Smooth muscle cell (in vitro differentiated cells): ENCODE measurements around the gene TMPRSS9. TPM values are rescaled to one million over a fixed set of nuclear protein-coding genes. Genes with fewer than 3 reads are reported as not detected.
A peak's percentile ranks its signal among the peaks of the same experiment; 100 is the strongest.

ENCODE experiments used
- DNase-seq: peaks from one replicate; lab custom pipeline; 2025; ENCODE audit not compliant: unreplicated experiment; lab: John Stamatoyannopoulos, UW
- H2AFZ ChIP-seq: fragments of 200-600 bp; sonication (generic); 2 replicates; pipeline ENCODE4 v1.6.0; 2016; ENCODE audit warnings: antibody characterized with exemption, low read depth, mild to moderate bottlenecking
- H3F3A ChIP-seq: fragments of 200-600 bp; sonication (generic); 2 replicates; pipeline ENCODE4 v1.6.0; 2017; ENCODE audit warnings: antibody characterized with exemption, low read depth
- H3K27ac ChIP-seq: fragments of 200-600 bp; sonication (generic); 2 replicates; pipeline ENCODE4 v1.5.1; 2016; ENCODE audit warnings: low read depth, mild to moderate bottlenecking
- H3K27me3 ChIP-seq: fragments of 200-600 bp; sonication (generic); 2 replicates; pipeline ENCODE4 v1.6.1; 2016; ENCODE audit warnings: low read depth, mild to moderate bottlenecking
- H3K36me3 ChIP-seq: fragments of 200-600 bp; sonication (generic); 2 replicates; pipeline ENCODE4 v1.5.1; 2016; ENCODE audit warnings: low read depth
- H3K4me1 ChIP-seq: fragments of 200-600 bp; sonication (generic); 2 replicates; pipeline ENCODE4 v1.5.1; 2016; ENCODE audit warnings: low read depth
- H3K4me2 ChIP-seq: fragments of 200-600 bp; sonication (generic); 2 replicates; pipeline ENCODE4 v1.6.0; 2016; ENCODE audit warnings: mild to moderate bottlenecking
- H3K4me3 ChIP-seq: fragments of 200-600 bp; sonication (generic); 2 replicates; pipeline ENCODE4 v1.5.1; 2016; ENCODE audit warnings: mild to moderate bottlenecking
- H3K79me2 ChIP-seq: fragments of 200-600 bp; sonication (generic); 2 replicates; pipeline ENCODE4 v1.6.0; 2016; ENCODE audit warnings: low read depth, mild to moderate bottlenecking
- H3K9ac ChIP-seq: fragments of 200-600 bp; sonication (generic); 2 replicates; pipeline ENCODE4 v1.6.0; 2016; ENCODE audit warnings: low read depth
- H3K9me3 ChIP-seq: fragments of 200-600 bp; sonication (generic); replicated peaks from 2 replicates; pipeline ENCODE4 v1.5.1; 2016; ENCODE audit warnings: low read depth
- H4K20me1 ChIP-seq: fragments of 200-600 bp; sonication (generic); 2 replicates; pipeline ENCODE4 v1.6.0; 2016; ENCODE audit warnings: low read depth
- CTCF ChIP-seq: fragments of 200-600 bp; sonication (generic); IDR thresholded peaks from 2 replicates; pipeline ENCODE4 v1.5.1; 2017; ENCODE audit warnings: borderline replicate concordance, mild to moderate bottlenecking, antibody characterized with exemption; ENCODE audit not compliant: insufficient read depth, poor library complexity, severe bottlenecking
- WGBS: methylation state at CpG from one replicate; pipeline ENCODE4 v1.1.7; 2016; ENCODE audit warnings: low lambda C conversion rate; 5-methylcytosine and 5-hydroxymethylcytosine counted together
- polyA plus RNA-seq: library from polyadenylated mRNA; unstranded; fragments of >200 nt; fragmentation: Nextera tagmentation; extraction: Ambion mirVana; gene quantifications from 2 replicates; pipeline ENCODE4 v1.2.1, GENCODE V29; 2016
- total RNA-seq: library from RNA; depleted of rRNA; stranded (reverse); fragments of >200 nt; gene quantifications from 2 replicates; pipeline ENCODE4 v1.2.3, GENCODE V29; 2014

Gene TMPRSS9
- total and polyA plus RNA-seq, 2 experiments from 2014 or later: 0.05 TPM; not detected in 1

DNA sequence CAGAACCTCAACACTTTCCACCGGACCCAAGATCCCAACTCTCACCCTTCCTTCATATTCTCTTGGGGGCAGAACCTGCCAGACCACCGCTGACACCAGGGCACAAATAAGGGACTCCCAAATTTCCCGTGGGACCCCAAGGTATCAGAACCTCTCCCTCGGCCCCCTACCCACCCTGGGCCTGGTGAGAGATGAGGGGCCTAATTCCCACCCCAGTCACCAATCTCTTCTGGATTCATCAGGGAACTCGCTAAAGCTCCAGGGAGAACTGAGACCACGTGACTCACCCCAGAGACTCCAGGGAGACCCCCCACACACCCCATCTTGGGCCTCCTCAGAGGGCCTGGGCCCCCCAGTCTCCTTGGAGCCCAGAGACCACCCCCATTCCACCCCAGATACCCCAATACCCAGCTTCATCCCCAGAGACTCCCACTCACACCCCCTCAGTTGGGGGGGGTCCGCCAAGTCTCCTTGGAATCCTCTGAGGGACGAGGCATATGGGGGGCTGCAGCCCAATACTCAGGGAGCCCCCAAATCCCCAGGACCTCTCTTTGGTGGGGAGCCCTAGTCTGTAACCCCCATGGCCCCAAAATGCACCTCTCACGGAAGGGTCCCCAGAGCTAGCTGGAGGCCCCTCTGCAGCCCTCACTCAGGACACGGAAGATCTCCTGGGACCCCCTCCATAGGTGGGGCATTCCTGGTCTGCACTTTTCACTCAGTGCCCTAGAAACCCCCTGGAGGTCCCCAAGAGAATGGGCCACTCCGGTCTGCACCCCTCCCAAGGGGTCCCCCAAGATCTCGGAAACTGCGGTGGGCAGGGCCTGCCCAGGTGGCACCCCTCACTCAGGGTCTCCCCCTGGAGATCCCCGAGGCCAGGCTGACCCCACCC lies 95.1 kb downstream of the TMPRSS9 start:
- H3K4me3 ChIP-seq: peak overlapping the region; percentile 98
- no peaks in the 10 kb centered on the region for H3K27me3 ChIP-seq
- no peaks in the 10 kb centered on the region for H3K9me3 ChIP-seq
- H3F3A ChIP-seq: no peaks in the 10 kb centered on the region
- no peak for TF ChIP-seq CTCF
- DNase-seq: no peak
- peak overlapping the region; percentile 97 for H3K4me2 ChIP-seq
- H4K20me1 ChIP-seq: peaks cover 46% of the 10 kb centered on the region
- no peak overlapping the region for H3K27ac ChIP-seq
- peaks cover 64% of the 10 kb centered on the region for H3K79me2 ChIP-seq
- no peak overlapping the region for H2AFZ ChIP-seq
- H3K36me3 ChIP-seq: no peaks in the 10 kb centered on the region
- H3K9ac ChIP-seq: peak overlapping the region; percentile 85
- peaks cover 4% of the 10 kb centered on the region for H3K4me1 ChIP-seq
- WGBS: 73% methylated on average over 14 of the region's 14 CpGs

DNA sequence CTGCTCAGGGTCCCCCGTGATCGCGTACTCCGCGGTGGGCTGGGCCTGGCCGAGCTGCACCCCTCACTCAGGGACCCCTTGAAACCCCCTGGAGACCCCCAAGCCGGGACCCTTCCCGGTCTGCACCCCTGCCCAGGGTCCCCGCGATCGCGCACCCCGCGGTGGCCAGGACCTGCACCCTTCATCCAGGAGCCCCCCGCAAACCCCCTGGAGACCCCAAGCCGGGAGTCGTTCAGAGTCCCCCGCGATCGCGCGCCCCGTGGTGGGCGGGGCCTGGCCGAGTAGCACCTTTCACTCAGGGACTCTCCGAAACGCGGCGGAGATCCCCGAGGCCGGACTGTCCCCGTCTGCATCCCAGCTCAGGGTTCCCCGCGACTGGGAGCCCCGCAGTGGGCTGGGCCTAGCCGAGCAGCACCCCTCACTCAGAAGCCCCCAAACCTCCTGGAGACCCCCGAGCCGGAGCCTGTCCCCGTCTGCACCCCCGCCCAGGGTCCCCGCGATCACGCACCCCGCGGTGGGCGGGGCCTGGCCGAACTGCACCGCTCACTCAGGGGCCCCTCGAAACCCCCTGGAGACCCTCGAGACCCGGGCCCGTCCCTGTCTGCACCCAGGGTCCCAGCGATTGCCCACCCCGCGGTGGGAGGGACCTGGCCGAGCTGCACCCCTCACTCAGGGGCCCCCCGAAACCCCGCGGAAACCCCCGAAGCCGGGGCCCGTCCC lies 95.9 kb downstream of the TMPRSS9 start:
- no peaks in the 10 kb centered on the region for H3K27me3 ChIP-seq
- no peak for TF ChIP-seq CTCF
- H3K9ac ChIP-seq: peak overlapping the region; percentile 85
- H4K20me1 ChIP-seq: peaks cover 45% of the 10 kb centered on the region
- 2% methylated on average over 19 of the region's 62 CpGs for WGBS
- no peaks in the 10 kb centered on the region for H3K9me3 ChIP-seq
- peaks cover 4% of the 10 kb centered on the region for H3K4me1 ChIP-seq
- no peak for DNase-seq
- peak overlapping the region; percentile 24 for H3K27ac ChIP-seq
- H3K36me3 ChIP-seq: no peaks in the 10 kb centered on the region
- peaks cover 56% of the 10 kb centered on the region for H3K79me2 ChIP-seq
- H3F3A ChIP-seq: no peaks in the 10 kb centered on the region
- H3K4me2 ChIP-seq: peak overlapping the region; percentile 97
- peak overlapping the region; percentile 58 for H2AFZ ChIP-seq
- H3K4me3 ChIP-seq: peak overlapping the region; percentile 98

DNA sequence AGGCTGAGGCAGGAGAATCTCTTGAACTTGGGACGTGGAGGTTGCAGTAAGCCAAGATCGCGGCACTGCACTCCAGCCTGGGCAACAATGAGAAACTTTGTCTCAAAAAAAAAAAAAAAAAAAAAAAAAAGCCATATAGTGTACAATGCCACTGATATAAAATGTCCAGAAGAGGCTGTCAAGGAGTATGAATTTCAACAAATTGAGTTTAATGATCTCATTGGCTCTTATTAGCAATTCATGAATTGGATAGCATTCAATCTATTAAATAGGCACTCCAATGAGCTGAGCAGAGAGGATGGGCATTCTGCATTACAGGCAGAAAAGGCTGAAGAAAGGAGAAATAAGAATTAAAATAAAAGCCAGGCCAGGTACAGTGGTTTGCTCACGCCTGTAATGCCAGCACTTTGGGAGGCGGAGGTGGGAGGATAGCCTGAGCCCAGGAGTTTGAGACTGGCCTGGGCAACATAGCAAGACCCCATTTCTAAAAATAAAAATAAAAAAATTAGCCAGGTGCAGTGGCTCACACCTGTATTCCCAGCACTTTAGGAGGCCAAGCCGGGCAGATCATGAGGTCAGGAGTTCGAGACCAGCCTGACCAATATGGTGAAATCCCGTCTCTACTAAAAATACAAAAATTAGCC lies 97.5 kb downstream of the TMPRSS9 start:
- H3K9me3 ChIP-seq: no peaks in the 10 kb centered on the region
- H3K27me3 ChIP-seq: no peaks in the 10 kb centered on the region
- H3K4me2 ChIP-seq: peak overlapping the region; percentile 86
- no peak for TF ChIP-seq CTCF
- peaks cover 34% of the 10 kb centered on the region for H4K20me1 ChIP-seq
- 90% methylated on average over 8 of the region's 8 CpGs for WGBS
- H3K27ac ChIP-seq: peak overlapping the region; percentile 60
- H3K4me3 ChIP-seq: peak overlapping the region; percentile 56
- peaks cover 4% of the 10 kb centered on the region for H3K4me1 ChIP-seq
- H3K9ac ChIP-seq: no peak overlapping the region
- H3K36me3 ChIP-seq: no peaks in the 10 kb centered on the region
- H2AFZ ChIP-seq: peak overlapping the region; percentile 78
- no peaks in the 10 kb centered on the region for H3F3A ChIP-seq
- no peak for DNase-seq
- peaks cover 44% of the 10 kb centered on the region for H3K79me2 ChIP-seq
